Endothelial cell of umbilical vein (primary cell): ENCODE data around the gene MIR17HG. TPM values are rescaled to one million over a fixed set of nuclear protein-coding genes. Genes with fewer than 3 reads are reported as not detected.

Experiments used
- BruUV-seq: library from RNA; stranded (reverse); fragments of 400-500 nt; replicated peaks from 2 replicates; lab custom pipeline; 2021; lab: Mats Ljungman, UMichigan
- CTCF ChIA-PET: fragments of 300-600, 350-600 bp; sonication (Branson Sonifier 250); formaldehyde crosslinking; loops from one replicate; lab custom pipeline; 2021; ENCODE audit warnings: antibody characterized with exemption, inconsistent platforms; lab: Charles Lee
- POLR2A ChIA-PET: fragments of 300-600, 350-600 bp; sonication (Branson Sonifier 250); formaldehyde crosslinking; loops from one replicate; lab custom pipeline; 2021; ENCODE audit warnings: antibody characterized with exemption, inconsistent platforms; lab: Charles Lee
- DNase-seq: peaks from one replicate; pipeline ENCODE4 v3.0.0-alpha.2; 2011; ENCODE audit warnings: low read depth, low spot score
- FAIRE-seq: peaks from 2 replicates; lab custom pipeline; 2011; peaks lifted over from hg19 to GRCh38; lab: Jason Lieb, UNC
- H2AFZ ChIP-seq: 2 replicates; pipeline ENCODE4 v1.6.0; 2012; ENCODE audit warnings: low read depth, low read length, control low read depth, inconsistent platforms
- H3K27ac ChIP-seq: 2 replicates; pipeline ENCODE4 v1.5.1; 2011; ENCODE audit warnings: low read depth, mild to moderate bottlenecking, control low read depth, low read length, moderate library complexity; ENCODE audit not compliant: insufficient read depth
- H3K27me3 ChIP-seq, 2 experiments: 2 replicates each; pipeline versions ENCODE4 v1.6.0 to v1.6.1; 2011; ENCODE audit warnings: low read length in 2 of 2, mixed read lengths in 1 of 2; ENCODE audit not compliant: control insufficient read depth in 2 of 2, insufficient read depth in 2 of 2
- H3K36me3 ChIP-seq, 2 experiments: 2 replicates in 1 of 2; 3 replicates in 1 of 2; pipeline ENCODE4 v1.5.1; 2011; ENCODE audit warnings: low read length in 2 of 2, mild to moderate bottlenecking in 1 of 2, moderate library complexity in 1 of 2; ENCODE audit not compliant: control insufficient read depth in 2 of 2, insufficient read depth in 2 of 2; ENCODE audit errors: extremely low read depth in 1 of 2
- H3K4me1 ChIP-seq: 3 replicates; pipeline ENCODE4 v1.5.1; 2011; ENCODE audit warnings: mild to moderate bottlenecking, low read length; ENCODE audit not compliant: control insufficient read depth, insufficient read depth; ENCODE audit errors: extremely low read depth
- H3K4me2 ChIP-seq: 2 replicates; pipeline ENCODE4 v1.6.1; 2011; ENCODE audit warnings: low read length, control low read depth, mixed read lengths; ENCODE audit not compliant: insufficient read depth
- H3K4me3 ChIP-seq, 3 experiments: fragments of 200-600 bp in 1 of 3; sonication (generic), shearing (Covaris generic) in 1 of 3; replicated peaks in 1 of 3; 2 replicates each; pipeline ENCODE4 v1.5.1; 2011 to 2016; ENCODE audit warnings: control low read depth in 3 of 3, low read length in 3 of 3, mild to moderate bottlenecking in 2 of 3, inconsistent platforms in 1 of 3, low read depth in 1 of 3, moderate library complexity in 1 of 3; ENCODE audit not compliant: insufficient read depth in 1 of 3
- H3K79me2 ChIP-seq: 2 replicates; pipeline ENCODE4 v1.6.0; 2012; ENCODE audit warnings: low read length, inconsistent platforms; ENCODE audit not compliant: control insufficient read depth, insufficient read depth
- H3K9ac ChIP-seq: replicated peaks from 2 replicates; pipeline ENCODE3; 2011; ENCODE audit warnings: low read length, control low read depth; ENCODE audit not compliant: insufficient read depth; ENCODE audit errors: extremely low read depth
- H3K9me1 ChIP-seq: replicated peaks from 3 replicates; pipeline ENCODE4 v1.6.0; 2011; ENCODE audit warnings: mild to moderate bottlenecking, low read length; ENCODE audit not compliant: control insufficient read depth, insufficient read depth; ENCODE audit errors: extremely low read depth
- H3K9me3 ChIP-seq: replicated peaks from 2 replicates; pipeline ENCODE4 v1.5.1; 2012; ENCODE audit warnings: low read length, inconsistent platforms; ENCODE audit not compliant: control insufficient read depth, insufficient read depth
- H4K20me1 ChIP-seq: replicated peaks from 2 replicates; pipeline ENCODE3; 2011; ENCODE audit warnings: mild to moderate bottlenecking, low read length; ENCODE audit not compliant: control insufficient read depth, insufficient read depth; ENCODE audit errors: extremely low read depth
- EZH2 ChIP-seq: IDR thresholded peaks from 2 replicates; pipeline ENCODE4 v1.6.1; 2012; ENCODE audit warnings: borderline replicate concordance, low read depth, mild to moderate bottlenecking, moderate library complexity, low read length, inconsistent platforms; ENCODE audit not compliant: severe bottlenecking
- FOS ChIP-seq: IDR thresholded peaks from 2 replicates; pipeline ENCODE4 v1.6.1; 2011; ENCODE audit warnings: mild to moderate bottlenecking, low read length, moderate library complexity, borderline replicate concordance; ENCODE audit not compliant: insufficient read depth
- GATA2 ChIP-seq: IDR thresholded peaks from 2 replicates; pipeline ENCODE4 v1.7.0; 2011; ENCODE audit warnings: low read depth, mild to moderate bottlenecking, moderate library complexity, mixed read lengths, low read length; ENCODE audit not compliant: insufficient read length, insufficient read depth
- JUN ChIP-seq: IDR thresholded peaks from 2 replicates; pipeline ENCODE4 v1.6.1; 2011; ENCODE audit warnings: borderline replicate concordance, low read depth; ENCODE audit not compliant: insufficient read length, insufficient read depth
- MYC ChIP-seq: IDR thresholded peaks from one replicate; pipeline ENCODE4 v1.6.1; 2011; ENCODE audit warnings: mild to moderate bottlenecking, low read depth, low read length
- POLR2A ChIP-seq: IDR thresholded peaks from 2 replicates; pipeline ENCODE4 v1.6.1; 2012; ENCODE audit warnings: low read depth, mild to moderate bottlenecking, control low read depth, low read length
- POLR2AphosphoS5 ChIP-seq: IDR thresholded peaks from 2 replicates; pipeline ENCODE4 v1.6.1; 2012; ENCODE audit warnings: low read depth, mild to moderate bottlenecking, control low read depth, low read length, moderate library complexity; ENCODE audit not compliant: insufficient read depth
- dilution Hi-C: fragments of 300-500 bp; cut with MboI; formaldehyde crosslinking; loops from one replicate; pipeline ENCODE4 v1.15.0; 2019; ENCODE audit warnings: low sequenced_read_pairs; ENCODE audit not compliant: extremely low pct_ligation_motif_present
- intact Hi-C: fragments of 100-400 bp; cut with micrococcal nuclease; formaldehyde crosslinking; loops from one replicate; pipeline ENCODE4 v1.10.0; 2022
- polyA plus RNA-seq, 4 experiments: library from polyadenylated mRNA; depleted of rRNA in 3 of 4; stranded (reverse) in 3 of 4; unstranded in 1 of 4; fragments of >200 nt; gene quantifications; 2 replicates each; pipeline versions ENCODE4 v1.2.1 to v1.2.3, GENCODE V29; 2011 to 2012; ENCODE audit warnings: missing spikeins in 1 of 4
- total RNA-seq: library from RNA; stranded (reverse); gene quantifications from 2 replicates; pipeline ENCODE4 v1.2.3, GENCODE V29; 2021
- TF ChIP-seq, protein P1 (sequence below), 2 donors: IDR thresholded peaks; 1 replicate in 1 of 2; 2 replicates in 1 of 2; pipeline ENCODE4 v1.5.1; 2011; ENCODE audit warnings: low read length in 2 of 2, mild to moderate bottlenecking in 2 of 2, moderate library complexity in 2 of 2, control low read depth in 1 of 2, inconsistent platforms in 1 of 2, low read depth in 1 of 2; ENCODE audit not compliant: insufficient read depth in 1 of 2; ENCODE audit errors: extremely low read depth in 1 of 2
- TF ChIP-seq, protein P2 (sequence below): IDR thresholded peaks from 2 replicates; pipeline ENCODE4 v1.6.1; 2011; ENCODE audit not compliant: insufficient read depth, insufficient read length

The MIR17HG gene
- total and polyA plus RNA-seq, 2 donors (not counting 3 experiments of a cell fraction or from before 2014, with no cell fraction given), result 1.8 to 9.5 TPM

- dilution Hi-C loops, result no loop called here
- Histone ChIP-seq H4K20me1 (no peaks in the 10 kb centered on the region), H3K4me3 (peak within 1 kb of the TSS in 2 of 3 experiments; percentile 10 to 40), H3K9me3 (no peaks in the 10 kb centered on the region), H3K27ac (no peak within 1 kb of the TSS), H3K4me2 (peak within 1 kb of the TSS; percentile 73), H3K36me3 (no peaks in the 10 kb centered on the region), H3K9ac (no peak within 1 kb of the TSS), H2AFZ (peak within 1 kb of the TSS; percentile 49), H3K9me1 (no peaks in the 10 kb centered on the region), H3K4me1 (peaks cover 8% of the 10 kb centered on the region), H3K79me2 (no peaks in the 10 kb centered on the region), H3K27me3 (peaks cover 47 to 66% of the 10 kb centered on the region in 2 experiments)
- ChIA-PET POLR2A (no interaction called here), CTCF (interaction anchor here (0.8 to 1.7 kb wide), 4 partner anchors 8 to 107 kb away, joined by 3 to 7 read pairs (median 6); no protein-coding TSS in a partner anchor)
- FAIRE-seq (peak; percentile 49), DNase-seq (peak; percentile 74)
- no TSS peak for BruUV-seq
- intact Hi-C loops, result loop anchor here (2.0 kb wide), 1 partner anchor 52 kb away; the partner anchor contains the start of gene MIR17HG
- TF ChIP-seq, protein P1, sequence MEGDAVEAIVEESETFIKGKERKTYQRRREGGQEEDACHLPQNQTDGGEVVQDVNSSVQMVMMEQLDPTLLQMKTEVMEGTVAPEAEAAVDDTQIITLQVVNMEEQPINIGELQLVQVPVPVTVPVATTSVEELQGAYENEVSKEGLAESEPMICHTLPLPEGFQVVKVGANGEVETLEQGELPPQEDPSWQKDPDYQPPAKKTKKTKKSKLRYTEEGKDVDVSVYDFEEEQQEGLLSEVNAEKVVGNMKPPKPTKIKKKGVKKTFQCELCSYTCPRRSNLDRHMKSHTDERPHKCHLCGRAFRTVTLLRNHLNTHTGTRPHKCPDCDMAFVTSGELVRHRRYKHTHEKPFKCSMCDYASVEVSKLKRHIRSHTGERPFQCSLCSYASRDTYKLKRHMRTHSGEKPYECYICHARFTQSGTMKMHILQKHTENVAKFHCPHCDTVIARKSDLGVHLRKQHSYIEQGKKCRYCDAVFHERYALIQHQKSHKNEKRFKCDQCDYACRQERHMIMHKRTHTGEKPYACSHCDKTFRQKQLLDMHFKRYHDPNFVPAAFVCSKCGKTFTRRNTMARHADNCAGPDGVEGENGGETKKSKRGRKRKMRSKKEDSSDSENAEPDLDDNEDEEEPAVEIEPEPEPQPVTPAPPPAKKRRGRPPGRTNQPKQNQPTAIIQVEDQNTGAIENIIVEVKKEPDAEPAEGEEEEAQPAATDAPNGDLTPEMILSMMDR (IDR thresholded peaks at IDR 0.05; ENCODE audit: extremely low read depth in 1 of 2, insufficient read depth in 1 of 2, low read depth in 1 of 2, low read length in 2 of 2), result no peak
- TF ChIP-seq EZH2 (peak; percentile 86), FOS (no peak), JUN (no peak), MYC (no peak), POLR2A (no peak), POLR2AphosphoS5 (no peak), GATA2 (no peak)
- TF ChIP-seq, protein P2, sequence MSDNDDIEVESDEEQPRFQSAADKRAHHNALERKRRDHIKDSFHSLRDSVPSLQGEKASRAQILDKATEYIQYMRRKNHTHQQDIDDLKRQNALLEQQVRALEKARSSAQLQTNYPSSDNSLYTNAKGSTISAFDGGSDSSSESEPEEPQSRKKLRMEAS, result no peak
Measured at GRCh38 chr13:91398413-91399188, 51.1 kb downstream of the MIR17HG start, which contains the start of gene GPC5. GPC5 (plus strand) TSS chr13:91398621.
